ENCODE measurements around the gene TBC1D4.

The TBC1D4 gene

GRCh38 chr13:75482070-75482819 is at the start of gene TBC1D4:
Gene TBC1D4 (minus strand): TSS chr13:75482169. CDS start chr13:75481767, 402 bp downstream.
- peak; percentile 43 for FAIRE-seq

DNA sequence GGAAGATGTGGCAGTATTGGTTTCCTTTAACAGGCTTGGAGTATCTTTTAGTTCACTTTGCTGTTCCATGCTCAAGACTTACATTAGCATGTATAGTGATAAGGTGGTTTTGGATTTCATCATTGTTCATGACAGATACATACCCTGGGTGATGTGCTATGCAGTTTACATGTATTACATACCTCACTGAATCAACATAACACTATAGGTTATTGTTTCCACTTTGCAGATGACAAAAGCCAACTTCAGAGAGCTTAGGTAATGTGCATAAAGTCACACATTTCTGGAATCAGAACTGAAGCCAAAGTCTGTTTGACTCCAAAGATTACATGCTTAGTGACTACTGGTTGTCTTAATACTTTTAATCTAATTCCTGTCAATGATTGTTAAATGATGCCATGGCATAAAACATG is 48.6 kb upstream of the TBC1D4 start:
- FAIRE-seq, result no peak

DNA sequence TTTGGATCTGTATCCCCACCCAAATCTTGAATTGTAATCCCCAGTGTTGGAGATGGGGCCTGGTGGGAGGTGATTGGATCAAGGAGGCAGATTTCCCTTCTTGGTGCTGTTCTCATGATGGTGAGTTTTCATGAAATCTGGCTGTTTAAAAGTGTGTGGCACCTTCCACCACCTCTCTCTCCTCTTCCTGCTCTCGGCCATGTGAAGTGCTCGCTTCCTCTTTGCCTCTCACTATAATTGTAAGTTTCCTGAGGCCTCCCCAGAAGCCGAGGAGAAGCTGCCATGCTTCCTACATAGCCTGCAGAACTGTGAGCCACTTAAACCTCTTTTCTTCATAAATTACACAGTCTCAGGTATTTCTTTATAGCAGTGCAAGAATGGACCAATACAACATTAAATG is 40.0 kb upstream of the TBC1D4 start:
- FAIRE-seq, result no peak

GRCh38 chr13:75518439-75519088 is 36.6 kb upstream of the TBC1D4 start:
- FAIRE-seq, result no peak

DNA sequence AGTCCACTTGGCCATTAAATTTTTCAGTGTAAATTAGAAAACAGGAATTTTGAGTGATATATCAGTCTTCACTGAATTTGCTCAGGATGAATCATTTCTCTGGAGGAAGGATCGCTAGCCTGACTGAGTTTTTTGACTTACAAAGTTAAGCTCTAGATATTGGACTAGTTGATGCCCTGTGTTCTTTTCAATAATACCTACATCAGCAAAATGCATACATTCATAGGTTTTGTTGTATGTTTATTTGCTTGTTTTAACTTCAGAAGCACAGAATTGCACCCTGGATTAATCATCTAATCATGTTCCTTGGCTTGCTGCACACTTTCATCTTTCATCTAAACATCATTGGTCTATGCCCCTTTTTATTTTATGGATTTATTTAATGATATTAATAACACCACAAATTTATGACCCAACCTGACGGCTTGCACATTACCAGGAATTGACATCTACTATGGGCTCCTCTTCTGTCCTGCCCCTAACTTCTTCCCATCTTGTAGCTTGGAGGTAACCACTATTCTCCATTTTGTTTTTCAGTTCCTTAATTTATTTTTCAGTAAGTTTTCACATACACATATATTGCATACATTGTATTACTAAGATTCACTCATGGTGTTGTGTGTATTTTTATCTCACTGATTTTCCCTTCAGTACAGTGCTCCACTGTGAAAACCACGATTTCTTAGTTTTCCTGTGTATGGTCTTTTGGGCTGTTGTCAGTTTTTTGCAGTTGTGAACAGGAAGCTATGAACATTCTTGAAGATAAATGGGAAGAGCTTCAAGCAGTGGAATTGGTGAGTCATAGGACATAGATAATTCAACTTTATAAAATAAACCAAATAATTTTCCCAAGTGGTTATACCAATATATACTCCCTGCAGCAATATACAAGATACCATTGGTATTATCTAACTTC is 32.4 kb upstream of the TBC1D4 start:
- no peak for FAIRE-seq

DNA sequence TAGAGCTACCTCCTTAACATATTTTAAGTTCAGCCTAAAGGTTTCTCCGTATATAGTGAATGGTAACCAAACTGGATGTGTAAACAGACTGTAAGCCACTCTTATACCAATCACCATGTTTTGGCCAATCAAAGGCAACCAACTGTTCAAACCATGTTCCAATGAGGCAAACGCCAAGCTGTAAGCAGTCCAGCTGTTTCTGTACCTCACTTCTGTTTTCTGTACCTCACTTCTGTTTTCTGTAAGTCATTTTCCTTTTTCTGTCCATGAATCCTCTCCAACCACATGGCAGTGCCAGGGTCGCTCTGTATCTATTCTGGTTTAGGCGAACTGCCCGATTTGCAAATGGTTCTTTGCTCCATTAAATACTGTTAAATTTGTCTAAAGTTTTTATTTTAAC is 31.3 kb upstream of the TBC1D4 start:
- FAIRE-seq, result no peak

DNA sequence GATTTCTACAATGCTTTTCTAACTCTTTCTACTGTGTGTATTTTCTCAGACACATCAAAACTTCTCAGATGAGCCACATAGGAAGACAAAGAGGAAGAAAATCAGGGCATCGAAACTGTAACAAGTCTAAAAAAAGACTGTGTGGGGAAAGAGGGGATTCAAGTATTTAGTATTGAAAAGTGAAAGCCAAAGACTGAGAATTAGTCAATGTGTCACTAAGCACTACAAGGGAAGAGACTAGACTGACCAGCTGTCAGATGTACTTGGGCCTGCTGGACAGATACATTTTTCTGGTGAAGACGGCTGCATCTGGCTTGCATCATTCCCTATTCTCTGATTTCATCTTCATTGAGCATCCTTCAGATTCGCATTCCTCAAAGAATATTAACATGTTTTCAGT is 30.3 kb upstream of the TBC1D4 start:
- no peak for FAIRE-seq

DNA sequence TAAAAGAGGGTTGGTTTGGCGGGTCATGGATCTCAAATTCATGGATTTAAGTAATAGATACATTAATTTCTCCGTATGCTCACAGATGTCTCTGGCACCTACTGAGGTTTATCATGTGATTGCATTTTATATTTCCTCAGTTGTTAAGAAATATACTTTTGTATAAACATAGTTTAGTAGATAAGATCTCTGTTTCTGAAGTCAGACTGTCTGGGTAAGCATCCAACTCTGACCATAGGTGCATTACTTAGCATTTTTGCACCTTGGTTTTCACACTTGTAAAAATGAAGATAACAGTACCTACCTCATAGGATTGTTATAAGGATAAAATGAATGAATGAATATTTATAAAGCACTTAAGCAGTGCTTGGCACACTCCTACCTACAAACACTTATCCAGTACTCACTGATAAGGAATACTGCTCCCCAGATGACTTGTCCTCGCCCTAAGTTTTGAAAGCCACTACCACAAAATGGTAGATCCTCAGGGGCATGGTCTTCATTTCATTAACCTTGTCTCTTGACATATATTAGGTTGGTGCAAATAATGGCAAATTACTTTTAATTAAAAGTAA is 29.2 kb upstream of the TBC1D4 start:
- FAIRE-seq, result no peak

DNA sequence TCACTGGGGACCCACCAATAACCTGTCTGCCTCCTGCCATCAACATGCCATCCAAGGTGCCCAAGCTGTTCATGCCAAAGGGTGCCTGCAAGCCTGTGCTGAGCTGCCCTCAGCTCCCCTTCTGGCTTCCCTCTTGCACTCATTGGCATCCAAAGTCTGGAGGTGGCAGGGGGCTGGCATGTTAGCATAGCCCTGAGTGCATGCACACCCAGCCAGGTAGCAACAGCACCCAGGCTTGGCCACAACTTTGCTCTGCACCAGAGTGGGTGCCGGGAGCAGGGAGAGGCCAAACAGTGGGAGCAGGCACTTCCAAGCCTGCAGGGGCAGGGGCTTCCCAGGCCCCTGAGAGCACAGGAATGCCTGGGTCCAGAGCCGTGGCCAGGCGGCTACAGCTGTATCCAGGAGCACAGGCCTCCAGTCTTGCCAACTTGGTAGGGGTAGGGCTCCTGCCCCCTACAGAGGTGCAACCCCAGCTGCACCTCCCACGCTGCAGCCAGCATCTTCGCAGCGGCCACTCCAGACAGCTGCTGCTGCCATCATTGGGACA is 26.1 kb upstream of the TBC1D4 start:
- no peak for FAIRE-seq

DNA sequence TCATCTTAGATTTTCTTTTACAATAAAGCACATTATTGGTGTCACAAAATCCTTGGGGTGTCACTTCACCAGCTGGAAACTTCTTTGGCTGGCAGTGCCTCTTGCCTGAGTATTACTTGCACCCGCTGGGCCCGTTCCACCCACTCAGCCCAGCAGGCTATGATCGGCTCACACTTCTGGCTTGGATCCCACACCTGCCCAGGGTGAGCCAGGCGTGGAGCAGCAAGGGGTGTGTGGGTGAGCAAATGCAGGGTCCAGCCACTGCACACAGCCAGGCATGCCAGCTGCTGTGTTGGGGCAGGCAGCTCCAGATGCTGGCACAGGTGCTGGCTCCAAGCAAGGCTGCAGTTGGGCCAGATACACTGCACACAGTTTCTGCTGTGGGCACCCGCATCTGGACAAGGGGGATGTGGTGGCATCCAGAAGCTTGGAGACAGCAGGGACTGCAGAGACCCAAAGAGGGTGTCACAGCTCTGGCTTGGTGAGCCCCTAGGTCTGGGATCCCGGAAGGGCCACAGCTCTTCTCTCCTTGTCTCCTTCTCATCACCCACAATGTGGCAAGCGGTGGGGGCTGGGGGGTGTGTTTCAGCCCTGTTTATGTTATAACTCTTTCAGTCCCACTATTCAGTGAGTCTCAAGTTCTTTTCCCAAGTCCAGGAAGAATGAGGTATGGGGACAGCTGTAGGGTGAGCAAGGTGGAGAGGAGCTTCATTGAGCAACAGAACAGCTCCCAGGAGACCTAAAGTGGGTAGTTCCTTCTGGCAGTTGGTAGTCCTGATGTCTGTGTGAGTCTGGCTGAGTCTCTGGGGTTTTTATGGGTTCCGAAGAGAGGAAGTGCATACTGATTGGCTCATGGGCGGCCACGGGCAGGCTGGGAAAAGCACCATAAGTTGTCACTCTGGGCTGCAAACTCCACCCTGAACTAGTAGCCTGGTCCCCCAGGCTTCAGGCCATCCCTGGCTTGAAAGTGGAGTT is 25.3 kb upstream of the TBC1D4 start:
- FAIRE-seq, result no peak

GRCh38 chr13:75506018-75506417 is 24.0 kb upstream of the TBC1D4 start:
- no peak for FAIRE-seq

- FAIRE-seq, result no peak
Observed at GRCh38 chr13:75505327-75505726, 23.4 kb upstream of the TBC1D4 start.

- FAIRE-seq, result no peak
Observed at GRCh38 chr13:75495938-75496337, 14.0 kb upstream of the TBC1D4 start.

DNA sequence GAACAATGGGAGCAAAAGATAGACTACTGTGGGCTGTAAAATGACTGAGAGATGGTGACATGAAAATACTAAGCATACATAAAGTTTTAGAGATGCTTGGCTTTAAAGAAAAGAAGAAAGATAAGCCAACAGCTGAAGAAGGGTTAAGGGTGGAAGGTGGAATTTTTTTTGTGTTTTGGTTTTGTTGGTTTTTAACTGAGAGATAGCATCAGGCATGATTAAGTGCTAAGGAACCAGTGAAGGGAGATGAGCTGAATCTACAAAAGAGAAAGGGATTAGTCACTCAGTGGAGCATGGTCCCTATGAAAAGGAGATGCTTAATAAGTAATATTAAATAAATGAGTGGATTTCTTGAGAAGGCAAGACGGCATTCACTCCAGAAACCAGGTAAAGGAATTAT is 12.5 kb upstream of the TBC1D4 start:
- FAIRE-seq, result no peak

- FAIRE-seq, result no peak
Observed at GRCh38 chr13:75493156-75493555, 11.2 kb upstream of the TBC1D4 start.

DNA sequence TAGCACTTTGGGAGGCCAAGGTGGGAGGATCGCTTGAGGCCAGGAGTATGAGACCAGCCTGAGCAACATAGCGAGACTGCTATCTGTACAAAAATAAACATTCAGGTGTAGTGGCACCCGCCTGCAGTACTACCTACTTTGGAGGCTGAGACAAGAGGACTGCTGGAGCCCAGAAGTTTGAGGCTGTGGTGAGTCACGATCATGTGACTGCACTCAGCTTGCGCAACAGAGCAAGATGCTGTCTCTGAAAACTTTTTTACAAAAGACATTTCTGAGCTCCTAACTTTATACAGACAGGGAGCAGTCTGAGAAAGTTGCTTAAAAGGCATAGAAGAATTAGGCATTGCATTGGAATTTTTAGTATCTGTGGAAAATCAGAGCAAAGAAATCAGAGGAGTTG is 10.4 kb upstream of the TBC1D4 start:
- FAIRE-seq, result no peak

DNA sequence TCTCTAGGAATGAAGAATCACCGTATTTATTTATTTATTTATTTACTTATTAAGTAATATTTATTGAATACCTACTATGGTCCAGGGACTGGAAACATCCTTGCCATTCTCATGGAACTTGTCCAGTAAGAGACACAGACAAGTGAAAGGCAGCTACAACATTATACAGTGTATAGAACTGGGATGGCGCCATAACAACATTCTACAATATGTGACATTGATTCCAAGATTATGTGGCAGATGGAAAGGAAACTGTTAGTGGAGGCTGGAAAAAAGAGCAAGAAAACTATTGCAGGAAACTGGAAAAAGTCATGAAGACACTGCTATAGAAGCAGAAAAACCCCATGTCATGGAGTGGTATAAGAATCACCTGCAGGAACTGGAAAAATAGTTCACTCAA is 9.4 kb upstream of the TBC1D4 start:
- no peak for FAIRE-seq

DNA sequence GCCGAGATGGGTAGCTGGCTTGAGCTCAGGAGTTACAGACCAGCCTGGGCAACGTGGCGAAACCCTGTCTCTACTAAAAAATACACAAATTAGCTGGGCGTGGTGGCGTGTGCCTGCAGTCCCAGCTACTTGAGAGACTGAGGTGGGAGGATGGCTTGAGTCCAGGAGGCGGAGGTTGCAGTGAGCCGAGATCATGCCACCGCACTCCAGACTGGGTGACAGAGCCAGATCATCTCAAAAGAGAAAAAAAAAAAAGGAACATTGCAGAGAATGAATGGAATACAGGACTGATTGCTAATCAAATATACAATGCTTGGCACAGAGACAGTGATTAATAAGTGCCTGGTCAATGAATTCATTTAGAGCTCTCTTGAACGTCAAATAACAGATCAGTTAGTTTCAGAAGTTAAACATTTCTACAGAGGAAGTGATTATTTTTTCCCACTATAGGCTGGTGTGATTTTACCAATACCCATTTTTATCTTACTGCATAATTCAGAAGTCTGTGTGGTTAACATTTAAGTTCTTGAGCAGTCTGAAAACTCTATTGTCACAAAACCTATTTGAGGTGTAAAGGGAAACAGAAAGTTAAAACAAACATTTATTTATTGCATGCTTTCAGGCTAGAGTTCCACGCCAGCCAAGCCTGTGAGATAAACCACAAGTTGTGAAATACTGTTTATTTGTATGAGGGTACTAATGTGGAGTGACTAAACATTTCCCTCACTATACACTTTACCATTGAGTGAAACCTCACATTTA is 7.7 kb upstream of the TBC1D4 start:
- FAIRE-seq, result peak; percentile 21

DNA sequence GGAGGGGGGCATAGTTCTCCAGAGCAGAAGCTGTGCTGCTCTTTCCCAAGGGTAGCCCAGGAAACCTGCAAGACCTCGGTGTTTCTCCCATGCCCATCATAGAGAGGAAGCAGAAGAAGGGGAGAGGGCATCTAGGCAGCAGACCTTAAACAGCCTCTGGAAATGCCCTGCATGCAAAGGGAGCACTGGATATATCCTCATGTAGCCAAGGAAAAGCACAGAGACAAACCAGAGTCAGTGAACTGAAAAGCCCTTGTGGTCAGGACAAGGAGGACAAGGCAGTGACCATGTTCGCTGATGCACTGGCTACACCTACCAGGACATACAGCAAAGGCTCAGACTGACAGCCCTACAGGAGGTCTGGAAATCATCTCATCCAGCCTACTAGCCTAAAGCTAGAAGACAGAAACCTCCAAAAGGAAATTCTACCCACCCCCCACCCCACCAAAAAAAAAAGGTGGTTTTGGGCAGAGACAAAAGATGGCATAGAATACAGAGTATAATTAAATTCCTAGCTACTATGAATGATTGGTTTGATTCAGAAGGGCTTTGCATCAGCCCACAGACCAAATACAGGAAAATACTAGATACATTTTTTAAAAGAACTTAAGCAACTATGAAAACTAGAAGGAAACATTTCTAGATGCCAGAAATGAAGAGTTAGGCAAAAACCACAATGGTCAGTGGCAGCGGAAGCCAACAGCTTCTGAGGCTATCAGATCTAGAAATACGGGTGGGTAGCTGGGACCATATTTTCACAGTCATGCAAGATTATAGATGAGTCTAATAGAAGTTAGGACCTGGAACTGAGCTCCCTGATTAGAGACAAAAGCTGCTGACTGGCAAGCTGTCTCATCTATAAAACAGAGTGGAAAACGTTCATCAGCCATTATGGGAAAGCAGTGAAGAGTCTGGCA is 4.4 kb upstream of the TBC1D4 start:
- no peak for FAIRE-seq
